Hematopoietic multipotent progenitor cell treated with erythropoietin and hydrocortisone succinate and interleukin-3 and kit ligand, for 15 days (in vitro differentiated cells): ENCODE data around the gene NOTCH1.
A peak's percentile ranks its signal among the peaks of the same experiment; 100 is the strongest.
"Not testable (repeated sequence)": the region's sequence is repeated elsewhere in the genome, so short reads cannot be mapped to it uniquely, and the experiment has no call there.

ENCODE experiments used
- DNase-seq: peaks from one replicate; pipeline ENCODE4 v3.0.0-alpha.2; 2015; ENCODE audit warnings: low spot score

Gene NOTCH1

GRCh38 chr9:136545965-136546696 lies at the start of gene NOTCH1:
TSS of gene NOTCH1 (minus strand) at chr9:136546048. CDS start at chr9:136545786, 262 bp downstream.
- peak; percentile 21 for DNase-seq

GRCh38 chr9:136594492-136594891 lies 48.6 kb upstream of the NOTCH1 start:
- no peak for DNase-seq

- no peak for DNase-seq
These were observed 47.7 kb upstream of the NOTCH1 start for GRCh38 chr9:136593581-136593980.

- DNase-seq: no peak
These were observed 46.8 kb upstream of the NOTCH1 start for GRCh38 chr9:136592666-136593065.

- no peak for DNase-seq
These were observed 45.2 kb upstream of the NOTCH1 start for GRCh38 chr9:136590821-136591752.

- DNase-seq: no peak
These were observed 44.2 kb upstream of the NOTCH1 start for GRCh38 chr9:136589766-136590763.

- DNase-seq: no peak
These were observed 43.0 kb upstream of the NOTCH1 start for GRCh38 chr9:136588663-136589464.

- no peak for DNase-seq
These were observed 42.3 kb upstream of the NOTCH1 start for GRCh38 chr9:136587944-136588662.

GRCh38 chr9:136587145-136587943 lies 41.5 kb upstream of the NOTCH1 start:
- DNase-seq: no peak

- DNase-seq: no peak
These were observed 40.6 kb upstream of the NOTCH1 start for GRCh38 chr9:136586391-136586953.

- DNase-seq: no peak
These were observed 39.8 kb upstream of the NOTCH1 start for GRCh38 chr9:136585531-136586120.

GRCh38 chr9:136584934-136585333 lies 39.1 kb upstream of the NOTCH1 start:
- no peak for DNase-seq

- no peak for DNase-seq
These were observed 38.6 kb upstream of the NOTCH1 start for GRCh38 chr9:136584401-136584932.

- DNase-seq: no peak
These were observed 37.3 kb upstream of the NOTCH1 start for GRCh38 chr9:136582977-136583735.

- no peak for DNase-seq
These were observed 36.0 kb upstream of the NOTCH1 start for GRCh38 chr9:136581614-136582447.

GRCh38 chr9:136579650-136580219 lies 33.9 kb upstream of the NOTCH1 start:
- not testable (repeated sequence) for DNase-seq
